ENCODE results near the gene TKT. TPM values are rescaled to one million over a fixed set of nuclear protein-coding genes. Genes with fewer than 3 reads are reported as not detected.

Gene TKT
- total and polyA plus RNA-seq, 4 donors = 351 to 498 (median 456) TPM

- peaks cover 0 to 4% (median 0%) of the 10 kb centered on the region in 5 donors for H3K4me1 ChIP-seq (ENCODE audit: control insufficient read depth in 5 of 5, insufficient read depth in 5 of 5, low read length in 5 of 5)
- WGBS, 2 donors = 67 to 74% methylated on average over 11 of the region's 11 CpGs
- DNase-seq = no peak
- no peak overlapping the region for H3K4me3 ChIP-seq
- H3K9me3 ChIP-seq (ENCODE audit: control insufficient read depth in 4 of 4, insufficient read depth in 3 of 4, low read length in 3 of 4) = no peaks in the 10 kb centered on the region
- no peaks in the 10 kb centered on the region for H3K27me3 ChIP-seq (ENCODE audit: control insufficient read depth in 3 of 3, insufficient read depth in 3 of 3, low read length in 2 of 3)
- H3K36me3 ChIP-seq (ENCODE audit: control insufficient read depth in 4 of 4, insufficient read depth in 4 of 4, low read length in 4 of 4) = peaks cover 0 to 66% (median 12%) of the 10 kb centered on the region in 4 donors
- ATAC-seq (ENCODE audit: insufficient read depth, low FRiP score) = no peak
- peak overlapping the region in 1 of 2 donors; percentile 0 for H3K27ac ChIP-seq (ENCODE audit: low read depth in 1 of 2, low read length in 1 of 2)
- no peak for TF ChIP-seq CTCF (IDR thresholded peaks at IDR 0.05; ENCODE audit: control extremely low read depth, extremely low read depth)
- H3K9ac ChIP-seq (ENCODE audit: insufficient read depth in 1 of 2, low read length in 2 of 2) = no peak overlapping the region
Measured at GRCh38 chr3:53180305-53181023, 75.4 kb downstream of the TKT start.

GRCh38 chr3:53179580-53179979, 76.2 kb downstream of the TKT start:
- DNase-seq = no peak
- 93 to 95% methylated on average over 20 of the region's 20 CpGs for WGBS, 2 donors
- no peak for ATAC-seq (ENCODE audit: insufficient read depth, low FRiP score)
- Histone ChIP-seq H3K9me3 (ENCODE audit: control insufficient read depth in 4 of 4, insufficient read depth in 3 of 4, low read length in 3 of 4) (no peaks in the 10 kb centered on the region), H3K27me3 (ENCODE audit: control insufficient read depth in 3 of 3, insufficient read depth in 3 of 3, low read length in 2 of 3) (no peaks in the 10 kb centered on the region), H3K27ac (ENCODE audit: low read depth in 1 of 2, low read length in 1 of 2) (no peak overlapping the region), H3K4me1 (ENCODE audit: control insufficient read depth in 5 of 5, insufficient read depth in 5 of 5, low read length in 5 of 5) (peaks cover 0 to 4% (median 0%) of the 10 kb centered on the region in 5 donors), H3K4me3 (no peak overlapping the region), H3K9ac (ENCODE audit: insufficient read depth in 1 of 2, low read length in 2 of 2) (no peak overlapping the region), H3K36me3 (ENCODE audit: control insufficient read depth in 4 of 4, insufficient read depth in 4 of 4, low read length in 4 of 4) (peaks cover 0 to 63% (median 12%) of the 10 kb centered on the region in 4 donors)
- no peak for TF ChIP-seq CTCF (IDR thresholded peaks at IDR 0.05; ENCODE audit: control extremely low read depth, extremely low read depth)

GRCh38 chr3:53178246-53178645, 77.6 kb downstream of the TKT start:
- Histone ChIP-seq H3K27ac (ENCODE audit: low read depth in 1 of 2, low read length in 1 of 2) (no peak overlapping the region), H3K27me3 (ENCODE audit: control insufficient read depth in 3 of 3, insufficient read depth in 3 of 3, low read length in 2 of 3) (no peaks in the 10 kb centered on the region), H3K9ac (ENCODE audit: insufficient read depth in 1 of 2, low read length in 2 of 2) (no peak overlapping the region), H3K4me3 (no peak overlapping the region), H3K9me3 (ENCODE audit: control insufficient read depth in 4 of 4, insufficient read depth in 3 of 4, low read length in 3 of 4) (no peaks in the 10 kb centered on the region), H3K36me3 (ENCODE audit: control insufficient read depth in 4 of 4, insufficient read depth in 4 of 4, low read length in 4 of 4) (peaks cover 0 to 65% (median 14%) of the 10 kb centered on the region in 4 donors), H3K4me1 (ENCODE audit: control insufficient read depth in 5 of 5, insufficient read depth in 5 of 5, low read length in 5 of 5) (peaks cover 0 to 2% (median 0%) of the 10 kb centered on the region in 5 donors)
- WGBS, 2 donors = 93 to 97% methylated on average over 15 of the region's 15 CpGs
- DNase-seq = no peak
- TF ChIP-seq CTCF (IDR thresholded peaks at IDR 0.05; ENCODE audit: control extremely low read depth, extremely low read depth) = no peak
- ATAC-seq (ENCODE audit: insufficient read depth, low FRiP score) = no peak

Data from lung (tissue), 12 donors.